ENCODE data around the gene BMP6.

The BMP6 gene

DNA sequence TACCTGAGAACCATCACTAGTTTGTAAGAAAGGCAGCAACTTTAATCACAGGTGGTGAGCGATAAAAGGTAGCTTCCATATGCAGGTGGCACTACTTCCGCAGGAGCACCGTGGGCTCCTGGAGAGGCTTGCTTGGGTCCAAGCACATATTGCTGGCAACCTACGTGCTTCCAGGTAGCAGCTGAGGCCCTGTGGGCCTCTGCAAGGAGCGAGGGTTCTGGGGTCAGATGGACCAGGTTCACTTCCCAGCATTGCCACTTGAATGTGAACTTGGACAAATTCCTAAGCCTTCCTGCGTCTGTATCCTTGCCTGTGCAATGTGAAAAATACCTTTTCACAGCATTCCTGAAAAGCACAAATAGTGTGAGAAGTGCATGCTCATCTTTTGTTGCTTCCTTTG, 153.7 kb downstream of the BMP6 start:
- no peak for DNase-seq (ENCODE audit: low read depth)
- TF ChIP-seq, protein P1, sequence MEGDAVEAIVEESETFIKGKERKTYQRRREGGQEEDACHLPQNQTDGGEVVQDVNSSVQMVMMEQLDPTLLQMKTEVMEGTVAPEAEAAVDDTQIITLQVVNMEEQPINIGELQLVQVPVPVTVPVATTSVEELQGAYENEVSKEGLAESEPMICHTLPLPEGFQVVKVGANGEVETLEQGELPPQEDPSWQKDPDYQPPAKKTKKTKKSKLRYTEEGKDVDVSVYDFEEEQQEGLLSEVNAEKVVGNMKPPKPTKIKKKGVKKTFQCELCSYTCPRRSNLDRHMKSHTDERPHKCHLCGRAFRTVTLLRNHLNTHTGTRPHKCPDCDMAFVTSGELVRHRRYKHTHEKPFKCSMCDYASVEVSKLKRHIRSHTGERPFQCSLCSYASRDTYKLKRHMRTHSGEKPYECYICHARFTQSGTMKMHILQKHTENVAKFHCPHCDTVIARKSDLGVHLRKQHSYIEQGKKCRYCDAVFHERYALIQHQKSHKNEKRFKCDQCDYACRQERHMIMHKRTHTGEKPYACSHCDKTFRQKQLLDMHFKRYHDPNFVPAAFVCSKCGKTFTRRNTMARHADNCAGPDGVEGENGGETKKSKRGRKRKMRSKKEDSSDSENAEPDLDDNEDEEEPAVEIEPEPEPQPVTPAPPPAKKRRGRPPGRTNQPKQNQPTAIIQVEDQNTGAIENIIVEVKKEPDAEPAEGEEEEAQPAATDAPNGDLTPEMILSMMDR (conservative IDR thresholded peaks at IDR 0.05; ENCODE audit: control insufficient read depth, insufficient read depth, low read depth, low read length) = no peak
- no peak overlapping the region for H3K4me3 ChIP-seq (ENCODE audit: control insufficient read depth, low read depth, low read length)

DNA sequence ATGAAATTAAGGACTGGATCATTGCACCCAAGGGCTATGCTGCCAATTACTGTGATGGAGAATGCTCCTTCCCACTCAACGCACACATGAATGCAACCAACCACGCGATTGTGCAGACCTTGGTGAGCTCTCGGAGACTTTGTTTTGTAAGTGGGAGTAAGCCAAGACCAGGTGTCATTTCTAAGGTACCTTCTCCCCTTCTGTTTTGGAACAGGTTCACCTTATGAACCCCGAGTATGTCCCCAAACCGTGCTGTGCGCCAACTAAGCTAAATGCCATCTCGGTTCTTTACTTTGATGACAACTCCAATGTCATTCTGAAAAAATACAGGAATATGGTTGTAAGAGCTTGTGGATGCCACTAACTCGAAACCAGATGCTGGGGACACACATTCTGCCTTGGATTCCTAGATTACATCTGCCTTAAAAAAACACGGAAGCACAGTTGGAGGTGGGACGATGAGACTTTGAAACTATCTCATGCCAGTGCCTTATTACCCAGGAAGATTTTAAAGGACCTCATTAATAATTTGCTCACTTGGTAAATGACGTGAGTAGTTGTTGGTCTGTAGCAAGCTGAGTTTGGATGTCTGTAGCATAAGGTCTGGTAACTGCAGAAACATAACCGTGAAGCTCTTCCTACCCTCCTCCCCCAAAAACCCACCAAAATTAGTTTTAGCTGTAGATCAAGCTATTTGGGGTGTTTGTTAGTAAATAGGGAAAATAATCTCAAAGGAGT, 154.2 kb downstream of the BMP6 start:
- H3K4me3 ChIP-seq (ENCODE audit: control insufficient read depth, low read depth, low read length) = no peak overlapping the region
- TF ChIP-seq, protein P1 (conservative IDR thresholded peaks at IDR 0.05; ENCODE audit: control insufficient read depth, insufficient read depth, low read depth, low read length) = no peak

DNA sequence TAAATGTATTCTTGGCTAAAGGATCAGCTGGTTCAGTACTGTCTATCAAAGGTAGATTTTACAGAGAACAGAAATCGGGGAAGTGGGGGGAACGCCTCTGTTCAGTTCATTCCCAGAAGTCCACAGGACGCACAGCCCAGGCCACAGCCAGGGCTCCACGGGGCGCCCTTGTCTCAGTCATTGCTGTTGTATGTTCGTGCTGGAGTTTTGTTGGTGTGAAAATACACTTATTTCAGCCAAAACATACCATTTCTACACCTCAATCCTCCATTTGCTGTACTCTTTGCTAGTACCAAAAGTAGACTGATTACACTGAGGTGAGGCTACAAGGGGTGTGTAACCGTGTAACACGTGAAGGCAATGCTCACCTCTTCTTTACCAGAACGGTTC, 154.8 kb downstream of the BMP6 start:
- no peak overlapping the region for H3K4me3 ChIP-seq (ENCODE audit: control insufficient read depth, low read depth, low read length)
- TF ChIP-seq, protein P1 (conservative IDR thresholded peaks at IDR 0.05; ENCODE audit: control insufficient read depth, insufficient read depth, low read depth, low read length) = no peak

More for the DNA sequence above, 154.2 kb downstream of the BMP6 start:
- no peak for DNase-seq (ENCODE audit: low read depth)

DNA sequence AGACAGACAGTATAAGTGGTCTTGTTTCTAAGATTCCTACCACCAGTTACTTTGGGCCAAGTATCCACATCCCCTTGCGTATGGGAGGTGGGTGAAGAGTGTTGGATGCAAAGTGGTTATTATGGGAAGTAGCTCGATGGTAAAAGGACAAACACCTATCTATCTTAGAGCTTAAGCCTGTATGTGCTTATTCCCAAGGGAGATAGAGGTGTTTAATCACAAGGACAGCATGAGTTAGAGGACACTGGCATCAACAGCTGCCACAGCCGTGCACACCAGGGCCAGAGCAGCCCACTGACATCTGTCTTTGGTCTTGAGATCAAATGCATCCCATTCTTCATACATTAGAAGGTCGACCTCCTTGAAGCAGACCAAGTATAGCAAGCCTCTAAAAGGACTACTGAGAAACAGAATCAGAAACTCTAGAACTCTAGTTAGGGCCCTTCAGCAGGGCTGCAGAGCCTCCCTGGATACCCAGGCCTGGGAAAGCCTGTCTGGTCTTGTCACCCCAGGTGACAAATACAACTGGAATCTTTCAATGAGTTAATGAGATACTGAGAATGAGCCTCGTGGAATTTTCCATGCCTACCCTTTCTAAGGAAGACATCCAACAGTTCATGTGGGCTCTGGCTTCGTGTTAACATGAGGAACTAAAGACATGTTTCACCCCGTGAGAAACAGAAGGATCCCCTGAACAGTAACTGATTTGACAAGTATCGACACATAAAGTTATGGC, 156.0 kb downstream of the BMP6 start:
- H3K4me3 ChIP-seq (ENCODE audit: control insufficient read depth, low read depth, low read length) = no peak overlapping the region
- TF ChIP-seq, protein P1 (conservative IDR thresholded peaks at IDR 0.05; ENCODE audit: control insufficient read depth, insufficient read depth, low read depth, low read length) = no peak
- no peak for DNase-seq (ENCODE audit: low read depth)

More for the DNA sequence above, 154.8 kb downstream of the BMP6 start:
- DNase-seq (ENCODE audit: low read depth) = no peak

DNA sequence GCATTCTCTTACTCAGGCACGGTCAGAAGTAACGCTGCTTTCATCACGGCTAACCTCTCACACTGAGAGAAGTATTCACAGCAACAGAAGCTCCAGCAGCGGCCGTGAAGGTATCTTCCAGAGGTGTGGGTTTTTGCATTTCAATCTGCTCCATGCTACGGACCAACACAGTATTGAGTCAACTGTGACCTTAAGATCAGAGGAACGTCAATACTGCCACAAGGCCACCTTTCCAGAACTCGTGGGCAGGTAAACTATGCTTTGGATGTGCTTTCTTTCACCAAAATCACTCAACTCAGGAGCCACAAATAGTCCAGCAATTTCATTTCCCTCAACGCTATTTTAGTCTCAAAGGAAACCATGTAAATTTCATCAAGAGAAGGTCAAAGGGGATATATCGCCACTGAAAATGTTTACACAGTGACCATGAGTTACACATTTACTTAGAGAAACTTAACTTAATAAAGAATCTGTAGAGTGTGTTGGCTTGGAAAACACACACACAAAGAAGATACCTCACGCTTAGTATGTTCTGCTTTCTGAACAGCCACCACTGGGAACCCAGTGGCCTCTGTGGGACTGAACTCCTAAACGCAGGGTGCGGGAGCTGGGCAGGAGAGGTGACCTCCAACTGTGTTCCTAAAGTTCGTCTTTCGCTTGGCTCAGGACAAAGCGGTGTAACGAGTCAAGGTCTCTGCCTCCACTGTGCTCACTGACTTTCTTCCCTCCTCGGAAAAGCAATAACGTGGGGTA, 156.8 kb downstream of the BMP6 start:
- no peak overlapping the region for H3K4me3 ChIP-seq (ENCODE audit: control insufficient read depth, low read depth, low read length)
- TF ChIP-seq, protein P1 (conservative IDR thresholded peaks at IDR 0.05; ENCODE audit: control insufficient read depth, insufficient read depth, low read depth, low read length) = no peak
- no peak for DNase-seq (ENCODE audit: low read depth)

DNA sequence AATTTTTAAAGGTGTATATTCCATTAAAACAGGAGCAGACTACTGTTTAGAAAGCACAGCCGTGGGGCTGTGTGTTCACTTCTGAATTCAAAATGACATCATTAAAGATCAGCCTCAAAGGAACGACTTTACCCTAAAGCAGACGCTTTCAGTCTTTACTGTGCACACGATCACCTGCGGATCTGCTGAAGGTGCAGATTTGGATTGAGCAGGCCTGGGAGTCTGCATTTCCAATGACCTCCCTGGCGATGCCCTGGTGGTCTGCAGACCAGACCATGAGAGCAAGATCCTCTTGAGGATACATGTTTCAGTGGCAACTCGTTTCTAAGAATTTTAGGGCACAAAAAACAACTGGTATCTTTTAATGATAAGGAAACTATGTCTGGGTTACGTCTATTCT, 157.5 kb downstream of the BMP6 start:
- no peak overlapping the region for H3K4me3 ChIP-seq (ENCODE audit: control insufficient read depth, low read depth, low read length)
- TF ChIP-seq, protein P1 (conservative IDR thresholded peaks at IDR 0.05; ENCODE audit: control insufficient read depth, insufficient read depth, low read depth, low read length) = no peak
- no peak for DNase-seq (ENCODE audit: low read depth)

All from fibroblast of mammary gland (primary cell).